ENCODE data around the gene CLCA4.

- TF ChIP-seq CTCF (conservative IDR thresholded peaks at IDR 0.05; ENCODE audit: low read length) (no peak), EZH2phosphoT487 (IDR thresholded peaks at IDR 0.05; ENCODE audit: borderline replicate concordance) (no peak)
Measured at GRCh38 chr1:86546787-86547221, at the start of gene CLCA4.
